IMR-90 (cell line): ENCODE data around the gene RPS3A.

Source experiments
- CHD1 ChIP-seq: IDR thresholded peaks from 2 replicates; pipeline ENCODE4 v1.6.1; 2012; ENCODE audit warnings: low read depth, low read length, improper control_type of control experiment
- CTCF ChIP-seq: conservative IDR thresholded peaks from 2 replicates; pipeline ENCODE4 v1.5.1; 2012; ENCODE audit warnings: mild to moderate bottlenecking, low read depth, low read length, improper control_type of control experiment
- MAFK ChIP-seq: IDR thresholded peaks from 2 replicates; pipeline ENCODE4 v1.6.1; 2012; ENCODE audit warnings: low read depth, low read length, improper control_type of control experiment
- POLR2A ChIP-seq: IDR thresholded peaks from 2 replicates; pipeline ENCODE4 v1.6.1; 2012; ENCODE audit warnings: mild to moderate bottlenecking, low read depth, low read length

DNA sequence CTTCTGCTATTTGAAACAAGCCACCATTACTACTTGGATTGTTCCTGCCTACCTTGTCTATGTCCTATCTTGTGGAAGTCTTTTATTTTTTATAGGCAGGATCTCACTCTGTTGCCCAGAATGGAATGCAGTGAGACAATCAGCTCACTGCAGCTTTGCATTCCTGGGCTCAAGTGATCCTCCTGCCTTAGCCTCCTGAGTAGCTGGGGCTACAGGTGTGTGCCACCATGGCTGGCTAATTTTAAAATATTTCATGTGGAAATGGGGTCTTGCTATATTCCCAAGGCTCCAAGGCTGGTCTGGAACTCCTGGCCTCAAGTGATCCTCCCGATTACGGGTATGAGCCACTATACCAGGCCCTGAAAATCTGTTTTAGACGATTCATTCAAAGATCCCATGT, 7.6 kb downstream of the RPS3A start:
- no peak for TF ChIP-seq CTCF
- no peak for TF ChIP-seq POLR2A
- no peak for TF ChIP-seq MAFK
- TF ChIP-seq CHD1, result no peak
